HepG2 (cell line): ENCODE data around the gene SIAE. TPM values are rescaled to one million over a fixed set of nuclear protein-coding genes. Genes with fewer than 3 reads are reported as not detected.

Experiments
- ATF1 ChIP-seq: IDR thresholded peaks from 2 replicates; pipeline ENCODE4 v1.6.1; 2016; ENCODE audit warnings: mild to moderate bottlenecking, control low read depth
- CHD2 ChIP-seq: IDR thresholded peaks from 2 replicates; pipeline ENCODE4 v1.6.1; 2011; ENCODE audit warnings: low read depth, low read length, improper control_type of control experiment
- ELF1 ChIP-seq: sonication (generic); formaldehyde crosslinking; IDR thresholded peaks from 2 replicates; pipeline ENCODE4 v1.4.0; 2020; ENCODE audit warnings: missing genetic modification reagents
- ERF ChIP-seq: IDR thresholded peaks from 2 replicates; pipeline ENCODE4 v1.6.1; 2018; ENCODE audit warnings: missing biosample characterization, missing genetic modification reagents
- HES4 ChIP-seq: sonication (generic); formaldehyde crosslinking; IDR thresholded peaks from 2 replicates; pipeline ENCODE4 v1.9.0; 2021; ENCODE audit warnings: mild to moderate bottlenecking, missing genetic modification reagents, borderline replicate concordance
- KDM5A ChIP-seq: fragments of 200-600 bp; sonication (generic); IDR thresholded peaks from 2 replicates; pipeline ENCODE4 v1.7.0; 2018; ENCODE audit warnings: antibody characterized with exemption, mild to moderate bottlenecking, low read length, borderline replicate concordance
- MXD4 ChIP-seq: IDR thresholded peaks from 2 replicates; pipeline ENCODE4 v1.6.1; 2016; ENCODE audit warnings: mild to moderate bottlenecking, missing biosample characterization, missing genetic modification reagents
- NCOA2 ChIP-seq: sonication (generic); formaldehyde crosslinking; IDR thresholded peaks from 2 replicates; pipeline ENCODE4 v1.8.0; 2022; ENCODE audit warnings: inconsistent platforms
- NFATC3 ChIP-seq: sonication (generic); formaldehyde crosslinking; IDR thresholded peaks from 2 replicates; pipeline ENCODE4 v1.5.1; 2020; ENCODE audit warnings: mild to moderate bottlenecking, missing genetic modification reagents
- POGK ChIP-seq: sonication (generic); formaldehyde crosslinking; conservative IDR thresholded peaks from 2 replicates; pipeline ENCODE4 v1.8.0; 2022; ENCODE audit warnings: mild to moderate bottlenecking, moderate library complexity, missing genetic modification reagents
- RAD21 ChIP-seq: fragments of 450-650 bp; formaldehyde crosslinking; IDR thresholded peaks from 2 replicates; pipeline ENCODE4 v1.5.0; 2020; ENCODE audit warnings: mild to moderate bottlenecking
- RFX3 ChIP-seq: IDR thresholded peaks from 2 replicates; pipeline ENCODE4 v1.6.1; 2016; ENCODE audit warnings: missing biosample characterization, missing genetic modification reagents
- SIN3B ChIP-seq: fragments of 150-350 bp; IDR thresholded peaks from 2 replicates; pipeline ENCODE4 v1.6.1; 2014; ENCODE audit warnings: low read length
- ZBED4 ChIP-seq: sonication (generic); formaldehyde crosslinking; IDR thresholded peaks from 2 replicates; pipeline ENCODE4 v1.4.0; 2020; ENCODE audit warnings: missing genetic modification reagents, borderline replicate concordance
- ZBTB20 ChIP-seq: sonication (generic); formaldehyde crosslinking; IDR thresholded peaks from 2 replicates; pipeline ENCODE4 v1.8.1; 2023; ENCODE audit warnings: missing genetic modification reagents, low read depth, mild to moderate bottlenecking, borderline replicate concordance
- ZBTB21 ChIP-seq: sonication (generic); formaldehyde crosslinking; IDR thresholded peaks from 2 replicates; pipeline ENCODE4 v1.4.0; 2020; ENCODE audit warnings: missing genetic modification reagents
- ZNF124 ChIP-seq: sonication (generic); formaldehyde crosslinking; IDR thresholded peaks from 2 replicates; pipeline ENCODE4 v1.4.0; 2020; ENCODE audit warnings: missing genetic modification reagents
- ZNF883 ChIP-seq: sonication (generic); formaldehyde crosslinking; IDR thresholded peaks from 2 replicates; pipeline ENCODE4 v1.5.1; 2020; ENCODE audit warnings: mild to moderate bottlenecking, missing genetic modification reagents; ENCODE audit errors: not compliant biosample characterization
- ZZZ3 ChIP-seq: sonication (generic); formaldehyde crosslinking; IDR thresholded peaks from 2 replicates; pipeline ENCODE4 v1.4.0; 2020; ENCODE audit warnings: missing genetic modification reagents, mild to moderate bottlenecking, borderline replicate concordance
- polyA plus RNA-seq, 8 experiments: library from polyadenylated mRNA; depleted of rRNA in 3 of 8; stranded (reverse) in 7 of 8; unstranded in 1 of 8; fragments of >200 nt; fragmentation: Illumina TruSeq in 4 of 8; extraction: Trizol in 4 of 8; gene quantifications; 2 replicates each; pipeline versions ENCODE4 v1.2.1 to v1.2.3, GENCODE V29; 2011 to 2016; ENCODE audit warnings: low read depth in 4 of 8, missing spikeins in 1 of 8, mixed read lengths in 1 of 8; ENCODE audit not compliant: insufficient read depth in 1 of 8
- total RNA-seq, 5 experiments: library from RNA; depleted of rRNA; stranded (reverse); fragments of >200 nt; fragmentation: Illumina TruSeq; extraction: Trizol; gene quantifications; 2 replicates each; pipeline ENCODE4 v1.2.3, GENCODE V29; 2016; ENCODE audit warnings: low read depth in 1 of 5
- TF ChIP-seq, protein P1 (sequence below): sonication (generic); formaldehyde crosslinking; IDR thresholded peaks from 2 replicates; pipeline ENCODE4 v1.4.0; 2020; ENCODE audit warnings: mild to moderate bottlenecking, missing genetic modification reagents, borderline replicate concordance
- TF ChIP-seq, protein P2 (sequence below): IDR thresholded peaks from 2 replicates; pipeline ENCODE4 v1.6.1; 2016; ENCODE audit warnings: mild to moderate bottlenecking

Gene SIAE
- total and polyA plus RNA-seq, 2 of the 13 experiments (the other 11 are each of a cell fraction or from before 2014, with no cell fraction given) = 7.0 to 22.4 TPM

- TF ChIP-seq, protein P1, sequence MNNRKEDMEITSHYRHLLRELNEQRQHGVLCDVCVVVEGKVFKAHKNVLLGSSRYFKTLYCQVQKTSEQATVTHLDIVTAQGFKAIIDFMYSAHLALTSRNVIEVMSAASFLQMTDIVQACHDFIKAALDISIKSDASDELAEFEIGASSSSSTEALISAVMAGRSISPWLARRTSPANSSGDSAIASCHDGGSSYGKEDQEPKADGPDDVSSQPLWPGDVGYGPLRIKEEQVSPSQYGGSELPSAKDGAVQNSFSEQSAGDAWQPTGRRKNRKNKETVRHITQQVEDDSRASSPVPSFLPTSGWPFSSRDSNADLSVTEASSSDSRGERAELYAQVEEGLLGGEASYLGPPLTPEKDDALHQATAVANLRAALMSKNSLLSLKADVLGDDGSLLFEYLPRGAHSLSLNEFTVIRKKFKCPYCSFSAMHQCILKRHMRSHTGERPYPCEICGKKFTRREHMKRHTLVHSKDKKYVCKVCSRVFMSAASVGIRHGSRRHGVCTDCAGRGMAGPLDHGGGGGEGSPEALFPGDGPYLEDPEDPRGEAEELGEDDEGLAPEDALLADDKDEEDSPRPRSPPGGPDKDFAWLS (CRISPR knock-in tag) = no peak
- peak; percentile 31; the same call in 1 of the 2 replicates for TF ChIP-seq NCOA2 (CRISPR knock-in tag)
- TF ChIP-seq, protein P2, sequence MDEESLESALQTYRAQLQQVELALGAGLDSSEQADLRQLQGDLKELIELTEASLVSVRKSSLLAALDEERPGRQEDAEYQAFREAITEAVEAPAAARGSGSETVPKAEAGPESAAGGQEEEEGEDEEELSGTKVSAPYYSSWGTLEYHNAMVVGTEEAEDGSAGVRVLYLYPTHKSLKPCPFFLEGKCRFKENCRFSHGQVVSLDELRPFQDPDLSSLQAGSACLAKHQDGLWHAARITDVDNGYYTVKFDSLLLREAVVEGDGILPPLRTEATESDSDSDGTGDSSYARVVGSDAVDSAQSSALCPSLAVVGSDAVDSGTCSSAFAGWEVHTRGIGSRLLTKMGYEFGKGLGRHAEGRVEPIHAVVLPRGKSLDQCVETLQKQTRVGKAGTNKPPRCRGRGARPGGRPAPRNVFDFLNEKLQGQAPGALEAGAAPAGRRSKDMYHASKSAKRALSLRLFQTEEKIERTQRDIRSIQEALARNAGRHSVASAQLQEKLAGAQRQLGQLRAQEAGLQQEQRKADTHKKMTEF = peak; percentile 82
- TF ChIP-seq RAD21 = peak; percentile 32; the same call in 1 of the 2 replicates
- peak; percentile 74 for TF ChIP-seq ZNF124 (CRISPR knock-in tag)
- TF ChIP-seq CHD2 = no peak
- no peak for TF ChIP-seq HES4 (CRISPR knock-in tag)
- no peak for TF ChIP-seq RFX3 (CRISPR knock-in tag)
- TF ChIP-seq ZBTB20 = no peak; the same call in 1 of the 2 replicates
- TF ChIP-seq POGK (CRISPR knock-in tag) = 0 out of 2 replicates have a peak, but pooled peaks have one; percentile 13
- TF ChIP-seq ATF1 (CRISPR knock-in tag) = peak; percentile 92
- 0 out of 2 replicates have a peak, but pooled peaks have one; percentile 41 for TF ChIP-seq ZBTB21 (CRISPR knock-in tag)
- peak; percentile 99 for TF ChIP-seq ELF1 (CRISPR knock-in tag)
- TF ChIP-seq ZZZ3 (CRISPR knock-in tag) = peak; percentile 90
- TF ChIP-seq ERF = peak; percentile 93
- TF ChIP-seq SIN3B = no peak
- no peak; the same call in 1 of the 2 replicates for TF ChIP-seq MXD4 (CRISPR knock-in tag)
- TF ChIP-seq KDM5A = peak; percentile 67; the same call in 1 of the 2 replicates
- TF ChIP-seq ZNF883 (CRISPR knock-in tag) = peak; percentile 66
- peak; percentile 6; the same call in 1 of the 2 replicates for TF ChIP-seq NFATC3 (CRISPR knock-in tag)
- TF ChIP-seq ZBED4 (CRISPR knock-in tag) = no peak
Observed at GRCh38 chr11:124622531-124623451, 50.7 kb downstream of the SIAE start, which contains the start of gene TBRG1 (continued).
